Measurements from ENCODE around the gene TTF2. TPM values are rescaled to one million over a fixed set of nuclear protein-coding genes. Genes with fewer than 3 reads are reported as not detected.

TTF2 gene
- total RNA-seq, 1 donor from 2014 or later, result 47.5 TPM

DNA sequence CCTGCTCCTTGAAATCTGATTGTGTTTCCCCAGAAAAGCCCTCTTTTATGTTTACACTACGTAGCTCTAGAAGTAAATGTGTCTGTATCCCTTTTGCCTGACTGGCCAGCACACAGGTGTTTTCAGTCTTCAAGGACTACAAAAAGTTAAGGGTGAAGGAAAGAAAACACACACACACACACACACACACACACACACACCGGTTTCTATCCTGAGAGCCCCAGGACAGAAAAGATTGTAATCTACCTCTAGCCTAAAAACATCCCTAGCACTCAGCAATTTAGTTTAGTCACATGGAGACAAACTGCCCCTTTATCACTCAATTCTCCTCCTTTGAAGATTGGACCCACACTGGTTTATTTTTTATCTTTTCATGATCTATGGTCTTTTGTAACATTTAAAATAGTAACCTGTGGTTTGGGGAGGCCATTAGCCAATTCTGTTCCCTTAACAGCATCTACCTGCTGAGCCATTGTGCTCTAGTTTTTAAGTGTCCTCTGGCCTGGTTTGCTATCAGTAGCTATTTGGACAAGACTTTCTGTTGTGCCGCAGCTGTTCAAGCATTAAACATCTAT, 77.2 kb downstream of the TTF2 start:
- Mint-ChIP-seq H3K27me3 (no peaks in the 10 kb centered on the region), H3K4me3 (no peak overlapping the region), H3K4me1 (ENCODE audit: unreplicated experiment) (peaks cover 41% of the 10 kb centered on the region), H3K27ac (peak overlapping the region; percentile 25), H3K9me3 (no peaks in the 10 kb centered on the region), H3K36me3 (no peaks in the 10 kb centered on the region)
- TF ChIP-seq, protein P1, sequence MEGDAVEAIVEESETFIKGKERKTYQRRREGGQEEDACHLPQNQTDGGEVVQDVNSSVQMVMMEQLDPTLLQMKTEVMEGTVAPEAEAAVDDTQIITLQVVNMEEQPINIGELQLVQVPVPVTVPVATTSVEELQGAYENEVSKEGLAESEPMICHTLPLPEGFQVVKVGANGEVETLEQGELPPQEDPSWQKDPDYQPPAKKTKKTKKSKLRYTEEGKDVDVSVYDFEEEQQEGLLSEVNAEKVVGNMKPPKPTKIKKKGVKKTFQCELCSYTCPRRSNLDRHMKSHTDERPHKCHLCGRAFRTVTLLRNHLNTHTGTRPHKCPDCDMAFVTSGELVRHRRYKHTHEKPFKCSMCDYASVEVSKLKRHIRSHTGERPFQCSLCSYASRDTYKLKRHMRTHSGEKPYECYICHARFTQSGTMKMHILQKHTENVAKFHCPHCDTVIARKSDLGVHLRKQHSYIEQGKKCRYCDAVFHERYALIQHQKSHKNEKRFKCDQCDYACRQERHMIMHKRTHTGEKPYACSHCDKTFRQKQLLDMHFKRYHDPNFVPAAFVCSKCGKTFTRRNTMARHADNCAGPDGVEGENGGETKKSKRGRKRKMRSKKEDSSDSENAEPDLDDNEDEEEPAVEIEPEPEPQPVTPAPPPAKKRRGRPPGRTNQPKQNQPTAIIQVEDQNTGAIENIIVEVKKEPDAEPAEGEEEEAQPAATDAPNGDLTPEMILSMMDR (conservative IDR thresholded peaks at IDR 0.05), result no peak
- DNase-seq (ENCODE audit: extremely low spot score, unreplicated experiment), result no peak

DNA sequence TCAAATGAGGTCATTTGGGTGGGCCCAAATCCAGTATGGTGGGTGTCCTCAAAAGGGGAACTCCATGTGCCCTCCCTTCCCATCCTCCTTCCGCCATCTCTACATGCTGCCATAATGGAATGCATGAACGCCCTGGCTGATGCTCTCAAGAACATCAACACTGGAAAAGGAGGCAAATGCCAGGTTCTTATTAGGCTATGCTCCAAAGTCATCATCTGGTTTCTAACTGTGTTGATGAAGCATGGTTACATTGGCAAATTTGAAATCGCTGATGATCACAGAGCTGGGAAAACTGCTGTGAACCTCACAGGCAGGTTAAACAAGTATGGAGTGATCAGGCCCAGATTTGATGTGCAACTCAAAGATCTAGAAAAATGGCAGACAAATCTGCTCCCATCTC, 78.0 kb downstream of the TTF2 start:
- Mint-ChIP-seq H3K27me3 (no peaks in the 10 kb centered on the region), H3K9me3 (no peaks in the 10 kb centered on the region), H3K36me3 (no peaks in the 10 kb centered on the region), H3K27ac (no peak overlapping the region), H3K4me1 (ENCODE audit: unreplicated experiment) (peaks cover 40% of the 10 kb centered on the region), H3K4me3 (no peak overlapping the region)
- TF ChIP-seq, protein P1 (conservative IDR thresholded peaks at IDR 0.05), result no peak
- DNase-seq (ENCODE audit: extremely low spot score, unreplicated experiment), result no peak

DNA sequence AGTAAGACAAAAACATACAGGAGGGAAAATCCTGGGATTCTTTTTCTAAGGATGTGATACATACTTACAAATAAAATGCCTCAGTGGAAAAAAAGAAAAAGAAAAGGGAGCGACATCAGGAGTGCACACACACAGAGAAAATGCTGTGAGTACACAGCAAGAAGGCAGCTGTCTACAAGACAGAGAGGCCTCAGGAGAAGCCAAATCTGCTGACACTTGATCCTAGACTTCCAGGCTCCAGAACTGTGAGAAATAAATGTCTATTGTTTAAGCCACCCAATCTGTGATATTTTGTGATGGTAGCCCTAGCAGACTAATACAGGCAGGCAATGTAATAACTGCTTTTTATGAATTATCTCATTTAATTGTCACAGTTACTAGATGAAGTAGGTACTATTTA, 78.4 kb downstream of the TTF2 start:
- no peak overlapping the region for H3K27ac Mint-ChIP-seq
- H3K36me3 Mint-ChIP-seq, result no peaks in the 10 kb centered on the region
- no peaks in the 10 kb centered on the region for H3K9me3 Mint-ChIP-seq
- H3K4me1 Mint-ChIP-seq (ENCODE audit: unreplicated experiment), result peaks cover 43% of the 10 kb centered on the region
- no peak overlapping the region for H3K4me3 Mint-ChIP-seq
- TF ChIP-seq, protein P1 (conservative IDR thresholded peaks at IDR 0.05), result no peak
- H3K27me3 Mint-ChIP-seq, result no peaks in the 10 kb centered on the region
- no peak for DNase-seq (ENCODE audit: extremely low spot score, unreplicated experiment)

DNA sequence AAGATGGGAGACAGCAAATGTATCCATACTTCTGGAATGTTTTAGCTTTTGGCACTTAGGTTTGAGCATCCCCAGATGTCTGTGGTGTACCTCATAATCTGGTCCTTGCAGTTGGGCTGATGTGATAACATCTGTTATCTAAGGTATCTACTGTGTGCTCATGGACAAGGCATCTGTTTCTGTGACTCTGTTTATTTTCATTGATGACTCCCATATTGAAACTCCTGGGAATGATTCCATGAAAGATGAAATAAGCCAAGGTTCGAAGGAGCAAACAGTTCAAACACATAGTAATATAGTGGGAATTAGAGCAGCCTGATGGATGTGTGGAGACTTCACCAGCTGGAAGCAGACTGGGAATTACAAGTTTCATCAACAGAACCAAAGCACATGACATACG, 82.1 kb downstream of the TTF2 start:
- Mint-ChIP-seq H3K9me3 (no peaks in the 10 kb centered on the region), H3K27me3 (no peaks in the 10 kb centered on the region), H3K27ac (no peak overlapping the region), H3K4me1 (ENCODE audit: unreplicated experiment) (peaks cover 35% of the 10 kb centered on the region), H3K36me3 (no peaks in the 10 kb centered on the region), H3K4me3 (no peak overlapping the region)
- no peak for DNase-seq (ENCODE audit: extremely low spot score, unreplicated experiment)
- TF ChIP-seq, protein P1 (conservative IDR thresholded peaks at IDR 0.05), result no peak

DNA sequence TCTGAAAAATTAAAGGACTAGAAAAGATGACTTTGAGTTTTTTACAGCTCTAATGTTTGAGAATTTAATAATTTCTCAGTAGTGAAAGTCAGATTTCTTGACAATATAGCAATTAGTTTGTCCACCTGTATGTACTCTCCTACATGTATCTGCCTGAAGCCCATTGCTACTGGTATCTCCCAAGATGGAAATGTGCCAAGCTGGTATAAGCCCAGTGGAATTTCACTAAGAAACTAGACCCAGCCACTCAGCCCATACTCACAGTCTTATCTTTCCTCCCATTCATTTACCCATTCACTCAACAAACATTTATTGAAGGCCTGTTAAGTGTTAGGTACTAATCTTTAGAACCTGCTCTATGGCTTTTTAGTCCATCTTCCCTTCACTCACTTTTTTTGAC, 83.0 kb downstream of the TTF2 start:
- TF ChIP-seq, protein P1 (conservative IDR thresholded peaks at IDR 0.05), result no peak
- H3K9me3 Mint-ChIP-seq, result no peaks in the 10 kb centered on the region
- no peak overlapping the region for H3K4me3 Mint-ChIP-seq
- H3K4me1 Mint-ChIP-seq (ENCODE audit: unreplicated experiment), result peaks cover 36% of the 10 kb centered on the region
- no peaks in the 10 kb centered on the region for H3K27me3 Mint-ChIP-seq
- no peak for DNase-seq (ENCODE audit: extremely low spot score, unreplicated experiment)
- no peak overlapping the region for H3K27ac Mint-ChIP-seq
- no peaks in the 10 kb centered on the region for H3K36me3 Mint-ChIP-seq

DNA sequence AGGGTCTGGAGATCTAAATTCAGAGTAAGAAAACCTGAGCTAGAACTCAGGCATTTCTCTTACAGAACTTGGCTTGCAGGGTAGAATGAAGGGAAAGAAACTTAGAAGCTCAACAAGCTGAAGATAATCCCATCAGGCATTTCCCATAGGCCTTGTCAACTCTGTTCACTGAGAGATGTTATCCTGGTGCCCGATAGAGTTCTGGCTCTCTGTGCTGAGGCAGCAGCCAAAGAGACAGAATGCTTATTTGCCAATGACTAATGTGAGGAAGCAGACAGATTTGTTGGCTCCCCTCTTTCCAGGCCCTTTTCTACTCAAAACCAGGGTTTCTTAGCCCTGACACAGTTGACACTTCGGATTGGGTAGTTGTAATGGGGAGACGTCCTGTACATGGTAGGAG, 83.7 kb downstream of the TTF2 start:
- H3K4me3 Mint-ChIP-seq, result no peak overlapping the region
- no peaks in the 10 kb centered on the region for H3K27me3 Mint-ChIP-seq
- TF ChIP-seq, protein P1 (conservative IDR thresholded peaks at IDR 0.05), result no peak
- no peaks in the 10 kb centered on the region for H3K9me3 Mint-ChIP-seq
- no peak overlapping the region for H3K27ac Mint-ChIP-seq
- no peak for DNase-seq (ENCODE audit: extremely low spot score, unreplicated experiment)
- no peaks in the 10 kb centered on the region for H3K36me3 Mint-ChIP-seq
- peaks cover 36% of the 10 kb centered on the region for H3K4me1 Mint-ChIP-seq (ENCODE audit: unreplicated experiment)

Data from type B pancreatic cell (in vitro differentiated cells).